GM12801 (cell line): Measurements from ENCODE around the gene MTMR1.

Source experiments
- CTCF ChIP-seq: IDR thresholded peaks from one replicate; pipeline ENCODE4 v1.5.1; 2011; ENCODE audit warnings: control low read depth; ENCODE audit not compliant: insufficient read length; ENCODE audit errors: extremely low read depth

The MTMR1 gene

GRCh38 chrX:150697641-150698040 is 4.4 kb downstream of the MTMR1 start:
- TF ChIP-seq CTCF = no peak

GRCh38 chrX:150698981-150699380 is 5.8 kb downstream of the MTMR1 start:
- no peak for TF ChIP-seq CTCF

GRCh38 chrX:150700107-150700506 is 6.9 kb downstream of the MTMR1 start:
- no peak for TF ChIP-seq CTCF

GRCh38 chrX:150701377-150701776 is 8.2 kb downstream of the MTMR1 start:
- TF ChIP-seq CTCF = no peak

- TF ChIP-seq CTCF = no peak
Measured at GRCh38 chrX:150702966-150703694, 9.9 kb downstream of the MTMR1 start.

GRCh38 chrX:150703695-150703974 is 10.4 kb downstream of the MTMR1 start:
- TF ChIP-seq CTCF = no peak

- TF ChIP-seq CTCF = no peak
Measured at GRCh38 chrX:150704030-150704613, 10.9 kb downstream of the MTMR1 start.
